K562 (cell line): ENCODE data around the gene MAK. TPM values are rescaled to one million over a fixed set of nuclear protein-coding genes. Genes with fewer than 3 reads are reported as not detected.

Experiments used
- ATAC-seq: fragments of 200-7000 bp; cut with Tn5 transposase; 3 replicates; pipeline ENCODE4 v1.9.1; 2020; ENCODE audit warnings: moderate library complexity
- BruUV-seq: library from RNA; stranded (reverse); fragments of 400-500 nt; replicated peaks from 2 replicates; lab custom pipeline; 2021; lab: Mats Ljungman, UMichigan
- CTCF ChIA-PET: fragments of 300-600 bp; formaldehyde crosslinking; extraction: SDS; loops from one replicate; lab custom pipeline; 2021; ENCODE audit warnings: low intra/inter-chr PET ratio; lab: Yijun Ruan, JAX
- POLR2A ChIA-PET: fragments of 300-600, 350-650 bp; sonication (Branson Sonifier 250); formaldehyde crosslinking; extraction: SDS; loops from one replicate; lab custom pipeline; 2021; ENCODE audit warnings: antibody characterized with exemption, inconsistent platforms; lab: Yijun Ruan, JAX
- DNase-seq, 4 experiments: peaks; one replicate each; pipeline versions ENCODE4 v3.0.0 to v3.0.0-alpha.2; 2011 to 2018; ENCODE audit warnings: low spot score in 3 of 4, mixed read lengths in 3 of 4; ENCODE audit errors: extremely low read depth in 1 of 4
- FAIRE-seq: peaks from 2 replicates; lab custom pipeline; 2011; peaks lifted over from hg19 to GRCh38; lab: Jason Lieb, UNC
- H2AFZ ChIP-seq: 2 replicates; pipeline ENCODE4 v1.6.0; 2011; ENCODE audit warnings: low read depth, low read length, control low read depth, inconsistent platforms
- H3K27ac ChIP-seq: fragments of 200-600 bp; 3 replicates; pipeline ENCODE4 v1.8.0; 2011; ENCODE audit warnings: low read depth, mild to moderate bottlenecking, control low read depth, inconsistent platforms, low read length, moderate library complexity, mixed read lengths; ENCODE audit errors: extremely low read depth
- H3K27me3 ChIP-seq, 2 experiments: fragments of 300-600 bp in 1 of 2; 2 replicates in 1 of 2; 3 replicates in 1 of 2; pipeline versions ENCODE4 v1.6.0 to v1.8.0; 2011; ENCODE audit warnings: inconsistent platforms in 2 of 2, low read length in 2 of 2, mild to moderate bottlenecking in 1 of 2, mixed read lengths in 1 of 2, moderate library complexity in 1 of 2; ENCODE audit not compliant: control insufficient read depth in 2 of 2, insufficient read depth in 2 of 2
- H3K36me3 ChIP-seq: fragments of 300-600 bp; 3 replicates; pipeline ENCODE4 v1.8.0; 2011; ENCODE audit warnings: mild to moderate bottlenecking, low read length, inconsistent platforms; ENCODE audit not compliant: control insufficient read depth, insufficient read depth
- H3K4me1 ChIP-seq, 2 experiments: fragments of 200-600 bp in 1 of 2; replicated peaks in 1 of 2; 2 replicates in 1 of 2; 3 replicates in 1 of 2; pipeline versions ENCODE4 v1.5.1 to v1.8.0; 2011; ENCODE audit warnings: inconsistent platforms in 2 of 2, low read length in 2 of 2, mild to moderate bottlenecking in 1 of 2, mixed read lengths in 1 of 2, moderate library complexity in 1 of 2; ENCODE audit not compliant: control insufficient read depth in 2 of 2, insufficient read depth in 2 of 2
- H3K4me2 ChIP-seq: 2 replicates; pipeline ENCODE4 v1.6.1; 2011; ENCODE audit warnings: low read length, control low read depth, inconsistent platforms, mixed read lengths; ENCODE audit not compliant: insufficient read depth
- H3K4me3 ChIP-seq: fragments of 200-600 bp; sonication (generic), shearing (Covaris generic); 2 replicates; pipeline ENCODE4 v1.5.1; 2016; ENCODE audit warnings: control low read depth, inconsistent platforms
- H3K79me2 ChIP-seq: fragments of 200-600 bp; 3 replicates; pipeline ENCODE4 v1.8.0; 2011; ENCODE audit warnings: low read length, inconsistent platforms; ENCODE audit not compliant: control insufficient read depth, insufficient read depth
- H3K9ac ChIP-seq, 2 experiments: 2 replicates each; pipeline versions ENCODE4 v1.6.0 to v1.6.1; 2011; ENCODE audit warnings: low read depth in 2 of 2, low read length in 2 of 2, control low read depth in 1 of 2, inconsistent platforms in 1 of 2, mild to moderate bottlenecking in 1 of 2, mixed read lengths in 1 of 2; ENCODE audit not compliant: insufficient read depth in 1 of 2
- H3K9me1 ChIP-seq: one replicate; pipeline ENCODE4 v1.6.0; 2011; ENCODE audit warnings: inconsistent platforms, mild to moderate bottlenecking, low read length, moderate library complexity; ENCODE audit not compliant: control insufficient read depth, insufficient read depth
- H3K9me3 ChIP-seq: replicated peaks from 2 replicates; pipeline ENCODE4 v1.5.1; 2011; ENCODE audit warnings: low read depth, low read length, inconsistent platforms; ENCODE audit not compliant: control insufficient read depth, insufficient read depth
- H4K20me1 ChIP-seq: replicated peaks from 2 replicates; pipeline ENCODE4 v1.6.1; 2011; ENCODE audit warnings: low read length, inconsistent platforms, mixed read lengths; ENCODE audit not compliant: control insufficient read depth, insufficient read depth
- CHD4 ChIP-seq: fragments of 200-600 bp; sonication (generic); IDR thresholded peaks from 3 replicates; pipeline ENCODE4 v1.6.1; 2012; ENCODE audit warnings: low read depth, mild to moderate bottlenecking, mixed read lengths, low read length, inconsistent platforms; ENCODE audit not compliant: insufficient read depth, insufficient replicate concordance, poor library complexity, severe bottlenecking
- JUND ChIP-seq, 2 experiments: IDR thresholded peaks; 2 replicates in 1 of 2; 3 replicates in 1 of 2; pipeline ENCODE4 v1.6.1; 2011; ENCODE audit warnings: borderline replicate concordance in 2 of 2, low read depth in 2 of 2, low read length in 2 of 2, improper control_type of control experiment in 1 of 2, missing biosample characterization in 1 of 2, missing genetic modification characterization in 1 of 2, missing genetic modification reagents in 1 of 2
- NBN ChIP-seq: fragments of 450-650 bp; IDR thresholded peaks from 2 replicates; pipeline ENCODE4 v1.6.1; 2016; ENCODE audit warnings: low read depth, mild to moderate bottlenecking
- NCOA1 ChIP-seq: fragments of 450-650 bp; IDR thresholded peaks from 2 replicates; pipeline ENCODE4 v1.6.1; 2016; ENCODE audit warnings: low read depth
- NFYB ChIP-seq: IDR thresholded peaks from 2 replicates; pipeline ENCODE4 v1.6.1; 2011; ENCODE audit warnings: mild to moderate bottlenecking, moderate library complexity; ENCODE audit not compliant: insufficient read length; ENCODE audit errors: extremely low read depth
- NR1H2 ChIP-seq: sonication (generic); formaldehyde crosslinking; IDR thresholded peaks from 2 replicates; pipeline ENCODE4 v1.4.0; 2020; ENCODE audit warnings: mild to moderate bottlenecking, missing genetic modification reagents
- NR2C1 ChIP-seq, 2 experiments: fragments of 450-650 bp; IDR thresholded peaks; 2 replicates each; pipeline ENCODE4 v1.6.1; 2017; ENCODE audit warnings: mild to moderate bottlenecking in 2 of 2, antibody characterized with exemption in 1 of 2, inconsistent platforms in 1 of 2, missing compliant biosample characterization in 1 of 2, missing genetic modification characterization in 1 of 2
- RREB1 ChIP-seq: fragments of 250-450 bp; sonication (Bioruptor Pico); IDR thresholded peaks from 2 replicates; pipeline ENCODE4 v1.4.0; 2020
- SMAD3 ChIP-seq: fragments of 450-650 bp; formaldehyde crosslinking; conservative IDR thresholded peaks from 2 replicates; pipeline ENCODE4 v1.4.0; 2020; ENCODE audit warnings: mild to moderate bottlenecking
- SMARCA4 ChIP-seq: fragments of 450-650 bp; IDR thresholded peaks from 2 replicates; pipeline ENCODE4 v1.6.1; 2016
- TEAD4 ChIP-seq, 2 experiments: sonication (generic) in 1 of 2; formaldehyde crosslinking in 1 of 2; IDR thresholded peaks; 2 replicates each; pipeline versions ENCODE4 v1.6.1 to v1.8.0; 2012 to 2022; ENCODE audit warnings: borderline replicate concordance in 1 of 2, inconsistent platforms in 1 of 2, low read length in 1 of 2, mild to moderate bottlenecking in 1 of 2, missing genetic modification reagents in 1 of 2
- TFAP4 ChIP-seq: sonication (generic); formaldehyde crosslinking; IDR thresholded peaks from 2 replicates; pipeline ENCODE4 v1.8.0; 2022; ENCODE audit warnings: missing genetic modification reagents, mild to moderate bottlenecking, moderate library complexity, borderline replicate concordance
- ZBTB8A ChIP-seq: fragments of 450-650 bp; IDR thresholded peaks from 2 replicates; pipeline ENCODE4 v1.6.1; 2018; ENCODE audit warnings: mild to moderate bottlenecking, moderate library complexity; ENCODE audit not compliant: partially characterized antibody
- ZNF324 ChIP-seq: fragments of 250-450 bp; sonication (Bioruptor Pico); IDR thresholded peaks from 2 replicates; pipeline ENCODE4 v1.4.0; 2020; ENCODE audit warnings: mild to moderate bottlenecking
- WGBS: fragments of 100-300 bp; shearing (Covaris generic); methylation state at CpG from one replicate; pipeline ENCODE4 v1.1.6; 2016; ENCODE audit warnings: low coverage, mixed read lengths; ENCODE audit not compliant: insufficient coverage; ENCODE audit errors: missing lambda C conversion rate; 5-methylcytosine and 5-hydroxymethylcytosine counted together
- in situ Hi-C: fragments of 300-500 bp; cut with MboI; formaldehyde crosslinking; loops from 4 replicates; pipeline ENCODE4 v1.15.0; 2018; ENCODE audit warnings: inconsistent platforms, mixed read lengths
- intact Hi-C: fragments of 100-400 bp; cut with micrococcal nuclease; formaldehyde crosslinking; loops from 2 replicates; pipeline ENCODE4 v1.14.2; 2022
- polyA plus RNA-seq, 8 experiments: library from polyadenylated mRNA; depleted of rRNA in 4 of 8; stranded (reverse) in 5 of 8; unstranded in 3 of 8; fragments of >200 nt; fragmentation: Nextera tagmentation in 2 of 8; fragmentation: Illumina TruSeq in 1 of 8; extraction: Ambion mirVana in 2 of 8; extraction: Trizol in 1 of 8; gene quantifications; 2 replicates each; pipeline versions ENCODE4 v1.2.1 to v1.2.3, GENCODE V29; 2011 to 2014; ENCODE audit warnings: inconsistent platforms in 1 of 8, missing spikeins in 1 of 8
- total RNA-seq, 7 experiments: library from RNA; depleted of rRNA in 6 of 7; stranded (reverse); fragments of >200 nt in 6 of 7; fragmentation: Illumina TruSeq in 2 of 7; extraction: Trizol in 2 of 7; gene quantifications; 2 replicates each; pipeline versions ENCODE4 v1.2.1 to v1.2.3, GENCODE V29; 2011 to 2021; ENCODE audit warnings: low replicate concordance in 1 of 7

MAK gene
- total and polyA plus RNA-seq, 9 of the 15 experiments (the other 6 are each of a cell fraction or from before 2014, with no cell fraction given): 0.25 to 1.1 (median 0.53) TPM

GRCh38 chr6:10793695-10794094, 44.6 kb downstream of the MAK start (continued):
- TF ChIP-seq SMARCA4: no peak

- Histone ChIP-seq H2AFZ (no peak overlapping the region), H3K4me2 (no peak overlapping the region), H3K36me3 (peaks cover 2% of the 10 kb centered on the region; the same call in 2 of the 3 replicates), H3K9ac (no peak overlapping the region), H3K9me1 (no peaks in the 10 kb centered on the region), H3K79me2 (no peaks in the 10 kb centered on the region), H3K4me3 (no peak overlapping the region), H3K4me1 (peaks cover 0 to 3% of the 10 kb centered on the region in 2 experiments; a peak in 2 of 5 replicates), H3K27ac (no peak overlapping the region), H3K9me3 (no peaks in the 10 kb centered on the region), H3K27me3 (no peaks in the 10 kb centered on the region), H4K20me1 (no peaks in the 10 kb centered on the region)
- POLR2A ChIA-PET: interaction anchor here (0.8 to 1.5 kb wide), 3 partner anchors 8 to 71 kb away, joined by 3 to 5 read pairs (median 3); partner anchors contain the start of gene TMEM14C
- ATAC-seq (no peak), FAIRE-seq (no peak), DNase-seq (no peak)
- WGBS: 88% methylated on average over 3 of the region's 3 CpGs
- BruUV-seq: no TSS peak
- in situ Hi-C loops (no loop called here), intact Hi-C loops (no loop called here)
- CTCF ChIA-PET: no interaction called here
- TF ChIP-seq NBN (no peak), NFYB (no peak), SMAD3 (no peak), TFAP4 (CRISPR knock-in tag) (no peak), CHD4 (no peak), ZNF324 (CRISPR knock-in tag) (no peak), ZBTB8A (no peak), RREB1 (CRISPR knock-in tag) (no peak), TEAD4 (IDR thresholded peaks at IDR 0.05; ENCODE audit: low read length) (no peak), TEAD4 (CRISPR knock-in tag; IDR thresholded peaks at IDR 0.05; ENCODE audit: borderline replicate concordance) (no peak), NR2C1 (IDR thresholded peaks at IDR 0.05) (no peak), NR2C1 (tag; IDR thresholded peaks at IDR 0.05) (no peak), NR1H2 (CRISPR knock-in tag) (no peak), JUND (IDR thresholded peaks at IDR 0.05; ENCODE audit: borderline replicate concordance, low read depth, low read length) (no peak), JUND (tag; IDR thresholded peaks at IDR 0.05; ENCODE audit: borderline replicate concordance, low read depth, low read length) (no peak), NCOA1 (no peak)
These were observed 45.3 kb downstream of the MAK start for GRCh38 chr6:10793035-10793434.
